ENCODE data around the gene TEKT3. TPM values are rescaled to one million over a fixed set of nuclear protein-coding genes. Genes with fewer than 3 reads are reported as not detected.

TEKT3 gene
- total RNA-seq, 1 donor from 2014 or later = not detected

DNA sequence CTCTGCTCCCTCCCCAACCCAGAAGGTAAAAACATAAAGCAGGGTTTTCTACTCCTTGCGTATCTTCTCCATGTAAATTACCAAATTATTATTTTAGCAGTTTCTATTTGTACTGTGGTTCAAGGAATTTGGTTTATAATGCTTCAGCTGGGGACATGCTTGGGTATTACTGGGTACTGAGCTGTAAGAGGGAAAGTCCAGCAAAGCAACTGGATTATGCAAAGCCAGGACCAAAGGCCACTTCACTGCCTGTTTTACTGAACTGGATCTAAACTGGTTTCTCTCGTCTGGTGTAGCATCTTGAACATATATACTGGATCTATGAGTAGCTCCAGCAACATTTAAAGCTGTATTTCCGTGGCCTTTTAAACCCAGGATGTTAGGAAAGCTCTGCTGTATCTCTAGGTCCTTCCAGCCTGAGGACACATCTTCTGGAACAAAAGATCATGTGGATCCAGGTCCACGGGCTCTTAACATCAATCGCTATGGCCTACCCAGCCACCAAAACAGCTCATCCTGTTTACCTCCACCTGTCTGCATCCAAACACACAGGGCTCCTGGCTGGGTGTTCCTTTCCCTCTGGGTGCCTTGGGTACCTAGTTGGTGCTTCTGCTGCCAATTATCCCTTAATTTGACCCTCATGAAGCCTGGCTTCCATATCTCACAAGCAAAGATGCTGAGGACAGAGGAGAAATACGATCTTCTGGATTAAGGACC, 83.4 kb downstream of the TEKT3 start:
- Histone ChIP-seq H3K27ac (peak overlapping the region; percentile 67 to 77), H3K4me3 (peak overlapping the region; percentile 27 to 49), H3K9me3 (no peaks in the 10 kb centered on the region), H3K27me3 (no peaks in the 10 kb centered on the region), H3K36me3 (peaks cover 43 to 51% of the 10 kb centered on the region in 2 donors), H3K4me1 (peaks cover 20 to 42% of the 10 kb centered on the region in 2 donors)
- TF ChIP-seq, protein P1, sequence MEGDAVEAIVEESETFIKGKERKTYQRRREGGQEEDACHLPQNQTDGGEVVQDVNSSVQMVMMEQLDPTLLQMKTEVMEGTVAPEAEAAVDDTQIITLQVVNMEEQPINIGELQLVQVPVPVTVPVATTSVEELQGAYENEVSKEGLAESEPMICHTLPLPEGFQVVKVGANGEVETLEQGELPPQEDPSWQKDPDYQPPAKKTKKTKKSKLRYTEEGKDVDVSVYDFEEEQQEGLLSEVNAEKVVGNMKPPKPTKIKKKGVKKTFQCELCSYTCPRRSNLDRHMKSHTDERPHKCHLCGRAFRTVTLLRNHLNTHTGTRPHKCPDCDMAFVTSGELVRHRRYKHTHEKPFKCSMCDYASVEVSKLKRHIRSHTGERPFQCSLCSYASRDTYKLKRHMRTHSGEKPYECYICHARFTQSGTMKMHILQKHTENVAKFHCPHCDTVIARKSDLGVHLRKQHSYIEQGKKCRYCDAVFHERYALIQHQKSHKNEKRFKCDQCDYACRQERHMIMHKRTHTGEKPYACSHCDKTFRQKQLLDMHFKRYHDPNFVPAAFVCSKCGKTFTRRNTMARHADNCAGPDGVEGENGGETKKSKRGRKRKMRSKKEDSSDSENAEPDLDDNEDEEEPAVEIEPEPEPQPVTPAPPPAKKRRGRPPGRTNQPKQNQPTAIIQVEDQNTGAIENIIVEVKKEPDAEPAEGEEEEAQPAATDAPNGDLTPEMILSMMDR (IDR thresholded peaks at IDR 0.05) = no peak
- no peak for DNase-seq (ENCODE audit: low spot score in 2 of 2)
- intact Hi-C loops (cut with DNase I) = loop anchor here (1.0 to 2.0 kb wide), 2 partner anchors 245 to 427 kb away; partner anchors contain the start of gene TRIM16

DNA sequence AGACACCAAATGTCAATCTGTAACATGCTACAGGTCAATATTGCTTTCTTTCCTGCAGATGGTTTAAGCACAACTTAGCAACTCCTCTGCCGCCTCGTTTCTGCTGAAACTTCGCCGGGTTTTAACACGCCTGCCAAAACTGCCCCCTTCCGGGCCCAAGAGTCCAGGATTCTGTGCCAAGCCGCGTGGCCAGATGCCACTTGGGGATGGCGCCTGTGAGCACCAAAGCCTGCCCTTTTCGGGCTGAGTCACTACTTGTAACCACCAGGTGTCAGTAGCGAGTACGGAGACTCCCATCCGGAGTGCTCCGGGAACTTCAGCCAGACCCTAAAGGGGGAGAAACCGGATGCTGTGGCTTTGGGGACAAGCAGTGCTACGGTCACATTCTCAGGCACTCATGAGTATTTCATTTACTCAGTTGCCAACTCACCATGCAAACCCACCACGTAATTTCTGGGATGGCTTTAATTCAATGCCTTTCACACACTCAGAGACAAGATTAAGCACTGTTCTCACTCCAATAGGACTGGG, 84.1 kb downstream of the TEKT3 start:
- Histone ChIP-seq H3K36me3 (peaks cover 48 to 58% of the 10 kb centered on the region in 2 donors), H3K4me3 (peak overlapping the region; percentile 27 to 49), H3K9me3 (no peaks in the 10 kb centered on the region), H3K4me1 (peaks cover 20 to 46% of the 10 kb centered on the region in 2 donors), H3K27ac (peak overlapping the region; percentile 67 to 77), H3K27me3 (no peaks in the 10 kb centered on the region)
- peak; percentile 39 to 94 for DNase-seq (ENCODE audit: low spot score in 2 of 2)
- intact Hi-C loops (cut with DNase I) = loop anchor here (1.0 to 2.0 kb wide), 2 partner anchors 246 to 427 kb away; partner anchors contain the start of gene TRIM16
- TF ChIP-seq, protein P1 (IDR thresholded peaks at IDR 0.05) = peak; percentile 79 to 93 (median 86)

DNA sequence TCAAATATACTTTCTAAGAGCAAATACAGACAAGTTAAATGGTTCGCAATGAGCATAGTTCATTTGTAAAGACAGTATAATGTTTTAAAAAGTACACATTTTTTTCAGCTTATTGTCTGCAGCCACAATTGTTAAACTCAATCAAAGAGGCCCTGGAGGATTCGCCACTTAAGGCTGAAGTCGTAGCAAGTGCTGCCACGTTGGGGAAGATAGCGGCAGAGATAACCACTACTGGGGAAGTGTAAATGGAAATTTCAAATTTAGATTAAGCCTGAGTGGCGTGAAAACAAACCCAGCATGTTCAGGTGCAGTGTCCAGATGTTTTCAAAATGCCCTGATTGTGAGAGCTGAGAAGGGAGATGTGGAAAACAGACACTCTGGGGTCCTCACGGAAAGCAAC, 84.7 kb downstream of the TEKT3 start:
- H3K4me1 ChIP-seq = peaks cover 20 to 47% of the 10 kb centered on the region in 2 donors
- TF ChIP-seq, protein P1 (IDR thresholded peaks at IDR 0.05) = no peak
- H3K27ac ChIP-seq = peak overlapping the region; percentile 67 to 77
- no peak for DNase-seq (ENCODE audit: low spot score in 2 of 2)
- no peaks in the 10 kb centered on the region for H3K27me3 ChIP-seq
- peaks cover 54 to 64% of the 10 kb centered on the region in 2 donors for H3K36me3 ChIP-seq
- intact Hi-C loops (cut with DNase I) = loop anchor here (1.0 to 2.0 kb wide), 2 partner anchors 247 to 428 kb away; partner anchors contain the start of gene TRIM16
- H3K9me3 ChIP-seq = no peaks in the 10 kb centered on the region
- H3K4me3 ChIP-seq = peak overlapping the region; percentile 27 to 49

GRCh38 chr17:15255713-15256454, 85.5 kb downstream of the TEKT3 start:
- DNase-seq (ENCODE audit: low spot score in 2 of 2) = no peak
- TF ChIP-seq, protein P1 (IDR thresholded peaks at IDR 0.05) = no peak
- H3K36me3 ChIP-seq = peaks cover 58 to 72% of the 10 kb centered on the region in 2 donors
- peaks cover 20 to 51% of the 10 kb centered on the region in 2 donors for H3K4me1 ChIP-seq
- intact Hi-C loops (cut with DNase I) = loop anchor here (2.0 kb wide), 1 partner anchor 429 kb away; the partner anchor contains the start of gene TRIM16
- peak overlapping the region in 1 of 2 donors; percentile 15 for H3K27ac ChIP-seq
- no peaks in the 10 kb centered on the region for H3K9me3 ChIP-seq
- no peaks in the 10 kb centered on the region for H3K27me3 ChIP-seq
- peak overlapping the region in 1 of 2 donors; percentile 9 for H3K4me3 ChIP-seq

Other genes starting within 250 kb of the TEKT3 start
- 199 TPM for gene PMP22, start 76.3 kb downstream of the TEKT3 start, total RNA-seq
- gene CDRT4, start 126.0 kb upstream of the TEKT3 start, total RNA-seq = 3.7 TPM
- 5.5 TPM for gene TVP23C, start 221.9 kb upstream of the TEKT3 start, total RNA-seq

Data from ascending aorta (tissue), 2 donors.